ENCODE data around the gene RNF144A.

DNA sequence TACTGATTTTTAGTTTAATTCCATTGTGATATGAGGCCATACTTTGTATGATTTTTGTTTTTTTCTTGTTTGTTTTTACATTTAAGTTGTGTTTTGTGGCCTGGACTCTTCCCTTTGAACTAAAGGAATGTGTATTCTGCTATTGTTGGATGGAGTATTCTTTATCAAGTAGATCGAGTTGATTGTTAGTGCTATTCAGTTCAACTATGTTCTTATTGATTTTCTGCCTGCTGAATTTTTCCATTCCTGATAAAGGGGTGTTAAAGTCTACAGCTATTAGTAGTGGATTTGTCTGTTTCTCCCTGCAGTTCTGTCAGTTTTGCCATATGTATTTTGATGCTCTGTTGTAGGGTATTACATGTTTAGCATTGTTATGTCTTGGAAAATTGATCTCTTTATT lies 14.5 kb downstream of the RNF144A start:
- TF ChIP-seq CTCF (IDR thresholded peaks at IDR 0.05) (no peak), POLR2A (IDR thresholded peaks at IDR 0.05) (no peak)

Data from right lobe of liver (tissue), 4 donors.